Adrenal gland (tissue), 5 donors: ENCODE data around the gene SH3RF1.

ENCODE experiments used
- POLR2A ChIP-seq, 2 donors: fragments of 450-650 bp; IDR thresholded peaks; one replicate each; pipeline ENCODE4 v1.6.1; 2017; ENCODE audit warnings: antibody characterized with exemption in 2 of 2, mild to moderate bottlenecking in 2 of 2, moderate library complexity in 1 of 2
- TF ChIP-seq, protein P1 (sequence below), 6 experiments: fragments of 450-650 bp in 4 of 6; fragments of 200-600 bp in 2 of 6; sonication (generic) in 1 of 6; IDR thresholded peaks; 1 replicate in 5 of 6; 2 replicates in 1 of 6; pipeline versions ENCODE4 v1.5.1 to v1.8.0; 2016 to 2021; ENCODE audit warnings: antibody characterized with exemption in 6 of 6, mild to moderate bottlenecking in 2 of 6, moderate library complexity in 1 of 6
- donor health status: DM: no; HTN: no; CAD: no.

DNA sequence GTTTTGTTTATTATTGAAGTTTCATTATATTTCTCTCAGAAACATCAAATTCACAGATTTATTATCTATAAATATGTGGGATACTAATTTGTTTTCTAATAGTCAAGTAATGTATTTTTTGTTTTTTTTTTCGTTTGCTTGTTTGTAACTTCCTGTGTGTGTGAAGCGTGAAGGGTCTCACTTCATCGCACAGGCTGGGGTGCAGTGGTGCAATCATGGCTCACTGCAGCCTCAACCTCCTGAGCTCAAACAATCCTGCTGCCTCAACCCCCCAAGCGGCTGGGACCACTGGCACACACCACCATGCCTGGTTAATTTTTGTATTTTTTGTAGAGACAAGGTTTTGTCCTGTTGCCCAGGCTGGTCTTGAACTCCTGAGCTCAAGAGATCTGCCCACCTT lies 55.1 kb downstream of the SH3RF1 start:
- TF ChIP-seq, protein P1, sequence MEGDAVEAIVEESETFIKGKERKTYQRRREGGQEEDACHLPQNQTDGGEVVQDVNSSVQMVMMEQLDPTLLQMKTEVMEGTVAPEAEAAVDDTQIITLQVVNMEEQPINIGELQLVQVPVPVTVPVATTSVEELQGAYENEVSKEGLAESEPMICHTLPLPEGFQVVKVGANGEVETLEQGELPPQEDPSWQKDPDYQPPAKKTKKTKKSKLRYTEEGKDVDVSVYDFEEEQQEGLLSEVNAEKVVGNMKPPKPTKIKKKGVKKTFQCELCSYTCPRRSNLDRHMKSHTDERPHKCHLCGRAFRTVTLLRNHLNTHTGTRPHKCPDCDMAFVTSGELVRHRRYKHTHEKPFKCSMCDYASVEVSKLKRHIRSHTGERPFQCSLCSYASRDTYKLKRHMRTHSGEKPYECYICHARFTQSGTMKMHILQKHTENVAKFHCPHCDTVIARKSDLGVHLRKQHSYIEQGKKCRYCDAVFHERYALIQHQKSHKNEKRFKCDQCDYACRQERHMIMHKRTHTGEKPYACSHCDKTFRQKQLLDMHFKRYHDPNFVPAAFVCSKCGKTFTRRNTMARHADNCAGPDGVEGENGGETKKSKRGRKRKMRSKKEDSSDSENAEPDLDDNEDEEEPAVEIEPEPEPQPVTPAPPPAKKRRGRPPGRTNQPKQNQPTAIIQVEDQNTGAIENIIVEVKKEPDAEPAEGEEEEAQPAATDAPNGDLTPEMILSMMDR (IDR thresholded peaks at IDR 0.05) = no peak
- no peak for TF ChIP-seq POLR2A (IDR thresholded peaks at IDR 0.05)
